Measurements from ENCODE around the gene ACTR3C. TPM values are rescaled to one million over a fixed set of nuclear protein-coding genes. Genes with fewer than 3 reads are reported as not detected.

The ACTR3C gene
- polyA plus RNA-seq, 1 of the 3 experiments (the other 2 are of a cell fraction) = 0.35 TPM

DNA sequence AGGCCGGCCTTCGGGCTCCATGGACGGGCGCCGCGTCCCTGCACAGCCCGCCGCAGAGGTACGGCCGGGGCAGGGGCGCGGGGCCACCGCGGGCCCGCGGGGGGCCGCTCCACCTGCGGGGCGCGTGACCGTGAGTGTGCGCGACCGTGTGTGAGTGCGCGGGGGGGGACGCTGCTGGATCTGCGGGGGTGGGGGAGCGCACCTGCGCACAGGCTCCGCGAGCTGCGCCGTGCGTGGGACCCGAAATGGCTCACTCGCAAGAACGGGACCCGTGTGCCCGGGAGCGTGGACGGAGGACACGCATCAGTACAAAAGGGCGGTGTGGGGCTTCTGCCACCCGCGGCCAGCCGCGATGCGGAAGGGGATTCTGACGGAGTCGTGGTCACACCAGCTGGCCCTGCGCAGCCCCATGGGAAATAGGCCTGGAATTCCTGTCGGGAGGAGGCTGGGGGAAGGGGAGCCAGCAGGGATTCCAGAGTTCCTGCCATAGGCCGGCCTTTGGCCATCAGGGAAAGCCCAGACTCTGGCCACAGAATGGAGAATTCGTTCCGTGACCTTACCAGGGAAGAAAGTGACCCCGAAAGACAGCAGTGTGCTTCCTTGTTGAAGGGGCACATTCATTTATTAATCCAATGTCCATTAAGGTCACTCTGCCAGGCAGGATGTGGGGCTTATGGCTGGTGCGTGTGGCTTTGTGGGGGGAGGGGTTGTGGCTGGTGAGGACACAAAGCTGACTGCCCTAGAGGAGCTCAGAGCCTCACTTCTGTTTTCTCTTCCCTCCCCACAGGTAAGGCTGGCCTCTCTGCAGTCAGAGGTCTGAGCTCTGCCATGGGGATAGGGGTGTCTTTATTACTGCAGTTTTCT is 45.8 kb upstream of the ACTR3C start:
- DNase-seq = peak; percentile 93
- H4K20me1 ChIP-seq (ENCODE audit: insufficient read depth) = no peaks in the 10 kb centered on the region
- 2% methylated on average over 25 of the region's 58 CpGs for WGBS (ENCODE audit: low lambda C conversion rate)
- H3F3A ChIP-seq (replicated peaks; ENCODE audit: insufficient read depth) = peaks cover 10% of the 10 kb centered on the region
- no peaks in the 10 kb centered on the region for H3K9me2 ChIP-seq
- H3K9me3 ChIP-seq = no peaks in the 10 kb centered on the region
- TF ChIP-seq, protein P1, sequence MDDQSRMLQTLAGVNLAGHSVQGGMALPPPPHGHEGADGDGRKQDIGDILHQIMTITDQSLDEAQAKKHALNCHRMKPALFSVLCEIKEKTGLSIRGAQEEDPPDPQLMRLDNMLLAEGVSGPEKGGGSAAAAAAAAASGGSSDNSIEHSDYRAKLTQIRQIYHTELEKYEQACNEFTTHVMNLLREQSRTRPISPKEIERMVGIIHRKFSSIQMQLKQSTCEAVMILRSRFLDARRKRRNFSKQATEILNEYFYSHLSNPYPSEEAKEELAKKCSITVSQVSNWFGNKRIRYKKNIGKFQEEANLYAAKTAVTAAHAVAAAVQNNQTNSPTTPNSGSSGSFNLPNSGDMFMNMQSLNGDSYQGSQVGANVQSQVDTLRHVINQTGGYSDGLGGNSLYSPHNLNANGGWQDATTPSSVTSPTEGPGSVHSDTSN (IDR thresholded peaks at IDR 0.05) = no peak
- no peak for TF ChIP-seq RAD21 (IDR thresholded peaks at IDR 0.05; ENCODE audit: low read length)
- TF ChIP-seq, protein P2, sequence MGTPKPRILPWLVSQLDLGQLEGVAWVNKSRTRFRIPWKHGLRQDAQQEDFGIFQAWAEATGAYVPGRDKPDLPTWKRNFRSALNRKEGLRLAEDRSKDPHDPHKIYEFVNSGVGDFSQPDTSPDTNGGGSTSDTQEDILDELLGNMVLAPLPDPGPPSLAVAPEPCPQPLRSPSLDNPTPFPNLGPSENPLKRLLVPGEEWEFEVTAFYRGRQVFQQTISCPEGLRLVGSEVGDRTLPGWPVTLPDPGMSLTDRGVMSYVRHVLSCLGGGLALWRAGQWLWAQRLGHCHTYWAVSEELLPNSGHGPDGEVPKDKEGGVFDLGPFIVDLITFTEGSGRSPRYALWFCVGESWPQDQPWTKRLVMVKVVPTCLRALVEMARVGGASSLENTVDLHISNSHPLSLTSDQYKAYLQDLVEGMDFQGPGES (IDR thresholded peaks at IDR 0.05; ENCODE audit: low read depth, low read length) = no peak
- TF ChIP-seq ZBTB33 (IDR thresholded peaks at IDR 0.05; ENCODE audit: borderline replicate concordance, low read depth) = no peak
- TF ChIP-seq SIN3A (IDR thresholded peaks at IDR 0.05; ENCODE audit: borderline replicate concordance, low read depth, low read length) = peak; percentile 59; the same call in 1 of the 2 replicates
- peak; percentile 55 for TF ChIP-seq ELF1 (IDR thresholded peaks at IDR 0.05)
- peak; percentile 58 for TF ChIP-seq NRF1 (IDR thresholded peaks at IDR 0.05; ENCODE audit: low read depth, low read length)
- no peak for TF ChIP-seq JUND (IDR thresholded peaks at IDR 0.05)
- no peak for TF ChIP-seq GABPA (IDR thresholded peaks at IDR 0.05; ENCODE audit: low read depth)
- peak; percentile 85 for TF ChIP-seq CHD2 (IDR thresholded peaks at IDR 0.05; ENCODE audit: low read length, partially characterized antibody)
- 0 out of 2 replicates have a peak, but pooled peaks have one; percentile 38 for TF ChIP-seq FOXJ3 (CRISPR knock-in tag; IDR thresholded peaks at IDR 0.05)
- no peak; the same call in 1 of the 2 replicates for TF ChIP-seq USF1 (IDR thresholded peaks at IDR 0.05; ENCODE audit: borderline replicate concordance, low read depth)
- no peak; the same call in none of the 2 replicates for TF ChIP-seq MAX (IDR thresholded peaks at IDR 0.05; ENCODE audit: low read depth)
- peak; percentile 66; the same call in 1 of the 2 replicates for TF ChIP-seq MXI1 (IDR thresholded peaks at IDR 0.05; ENCODE audit: low read depth, low read length)
- TF ChIP-seq TAF1 (IDR thresholded peaks at IDR 0.05; ENCODE audit: borderline replicate concordance, low read depth, low read length) = peak; percentile 59; the same call in 1 of the 2 replicates
- TF ChIP-seq TCF12 (IDR thresholded peaks at IDR 0.05) = peak; percentile 46
- TF ChIP-seq TEAD4 (IDR thresholded peaks at IDR 0.05; ENCODE audit: borderline replicate concordance, insufficient read depth) = 0 out of 2 replicates have a peak, but pooled peaks have one; percentile 45
- TF ChIP-seq SMC3 (IDR thresholded peaks at IDR 0.05; ENCODE audit: low read depth, low read length) = no peak; the same call in 1 of the 2 replicates
- TF ChIP-seq EP300 (IDR thresholded peaks at IDR 0.05; ENCODE audit: borderline replicate concordance in 1 of 2, low read depth in 1 of 2, low read length in 1 of 2) = peak in 1 of 2 experiments; percentile 41; a peak in 1 of 4 replicates
- H3K79me2 ChIP-seq (ENCODE audit: insufficient read depth) = peaks cover 48% of the 10 kb centered on the region
- H2AFZ ChIP-seq (ENCODE audit: low read depth) = peak overlapping the region; percentile 100; the same call in 1 of the 2 replicates
- peak overlapping the region; percentile 72 to 96 for H3K27ac ChIP-seq (ENCODE audit: low read depth in 2 of 2, low read length in 1 of 2)
- H3K4me3 ChIP-seq (ENCODE audit: low read depth in 2 of 2, low read length in 1 of 2) = peak overlapping the region; percentile 70 to 77
- peak overlapping the region; percentile 93 for H3K9ac ChIP-seq
- peaks cover 9 to 39% of the 10 kb centered on the region in 2 experiments for H3K36me3 ChIP-seq (replicated peaks in 1 of 2; ENCODE audit: control insufficient read depth in 1 of 2, insufficient read depth in 2 of 2, low read length in 1 of 2)
- ChIA-PET CTCF (interaction anchor here (0.9 to 7.4 kb wide), 7 partner anchors 10 to 83 kb away, joined by 3 to 57 read pairs (median 5); partner anchors contain the start of genes ACTR3C, LRRC61 and ZNF775), POLR2A (interaction anchor here (0.8 to 3.1 kb wide), 19 partner anchors 9 to 858 kb away, joined by 3 to 43 read pairs (median 4); partner anchors contain the start of genes ABCF2, ACTR3C, LRRC61 and ZNF775)
- H3K4me1 ChIP-seq (ENCODE audit: control insufficient read depth in 1 of 2, insufficient read depth in 2 of 2, low read depth in 1 of 2, low read length in 1 of 2) = peaks cover 11 to 35% of the 10 kb centered on the region in 2 experiments
- peak overlapping the region; percentile 96 for H3K4me2 ChIP-seq
- H3K27me3 ChIP-seq (ENCODE audit: insufficient read depth) = no peaks in the 10 kb centered on the region
